GM19455 (cell line): Measurements from ENCODE around the gene EMCN.
"Not testable (repeated sequence)": the region's sequence is repeated elsewhere in the genome, so short reads cannot be mapped to it uniquely, and the experiment has no call there.

Experiments
- ATAC-seq: cut with Tn5 transposase; IDR thresholded peaks from one replicate; pipeline ENCODE4 v1.9.1; 2021; ENCODE audit not compliant: unreplicated experiment

EMCN gene

GRCh38 chr4:100517864-100518341 is at the start of gene EMCN:
Gene EMCN, minus strand, starts transcription at chr4:100518022. Its CDS starts 108 bp downstream, at chr4:100517914.
- no peak for ATAC-seq

- ATAC-seq: no peak
These were observed 48.6 kb upstream of the EMCN start for GRCh38 chr4:100566396-100566795.

GRCh38 chr4:100557306-100557705 is 39.5 kb upstream of the EMCN start:
- ATAC-seq: no peak

GRCh38 chr4:100555611-100556337 is 38.0 kb upstream of the EMCN start:
- no peak for ATAC-seq

- ATAC-seq: no peak
These were observed 30.4 kb upstream of the EMCN start for GRCh38 chr4:100548200-100548560.

- ATAC-seq: no peak
These were observed 29.8 kb upstream of the EMCN start for GRCh38 chr4:100547541-100548199.

GRCh38 chr4:100545427-100545826 is 27.6 kb upstream of the EMCN start:
- no peak for ATAC-seq

GRCh38 chr4:100540131-100540530 is 22.3 kb upstream of the EMCN start:
- ATAC-seq: no peak

GRCh38 chr4:100539706-100540105 is 21.9 kb upstream of the EMCN start:
- no peak for ATAC-seq

- no peak for ATAC-seq
These were observed 15.9 kb upstream of the EMCN start for GRCh38 chr4:100533741-100534140.

GRCh38 chr4:100530161-100530560 is 12.3 kb upstream of the EMCN start:
- not testable (repeated sequence) for ATAC-seq

- ATAC-seq: no peak
These were observed 7.9 kb upstream of the EMCN start for GRCh38 chr4:100525686-100526085.

GRCh38 chr4:100519205-100519604 is 1.4 kb upstream of the EMCN start:
- ATAC-seq: no peak

GRCh38 chr4:100516225-100516624 is 1.6 kb downstream of the EMCN start:
- ATAC-seq: no peak

- ATAC-seq: no peak
These were observed 5.9 kb downstream of the EMCN start for GRCh38 chr4:100511896-100512295.

GRCh38 chr4:100510551-100510950 is 7.3 kb downstream of the EMCN start:
- no peak for ATAC-seq

- no peak for ATAC-seq
These were observed 8.4 kb downstream of the EMCN start for GRCh38 chr4:100509386-100509785.

- ATAC-seq: no peak
These were observed 9.1 kb downstream of the EMCN start for GRCh38 chr4:100508691-100509090.

GRCh38 chr4:100504086-100504874 is 13.5 kb downstream of the EMCN start:
- ATAC-seq: no peak

GRCh38 chr4:100497791-100498190 is 20.0 kb downstream of the EMCN start:
- ATAC-seq: no peak

GRCh38 chr4:100495074-100495473 is 22.7 kb downstream of the EMCN start:
- no peak for ATAC-seq

- ATAC-seq: no peak
These were observed 23.7 kb downstream of the EMCN start for GRCh38 chr4:100494166-100494565.
